GM11168 (cell line): Measurements from ENCODE around the gene ALAS1.
"Not testable (repeated sequence)": the region's sequence is repeated elsewhere in the genome, so short reads cannot be mapped to it uniquely, and the experiment has no call there.

Experiments
- in situ Hi-C: fragments of 300-500 bp; cut with MboI; formaldehyde crosslinking; loops from one replicate; pipeline ENCODE4 v1.12.0; 2022; ENCODE audit warnings: low sequenced_read_pairs; ENCODE audit not compliant: unreplicated experiment

The ALAS1 gene

GRCh38 chr3:52197842-52198625 lies at the start of gene ALAS1:
Gene ALAS1, plus strand, starts transcription at chr3:52198160. Its CDS starts 1,082 bp downstream, at chr3:52199242.
- in situ Hi-C loops, result no loop called here

- in situ Hi-C loops, result no loop called here
Measured at GRCh38 chr3:52149021-52149420, 48.9 kb upstream of the ALAS1 start.

- in situ Hi-C loops, result no loop called here
Measured at GRCh38 chr3:52149726-52150125, 48.2 kb upstream of the ALAS1 start.

GRCh38 chr3:52150357-52150756 lies 47.6 kb upstream of the ALAS1 start:
- in situ Hi-C loops, result no loop called here

- in situ Hi-C loops, result no loop called here
Measured at GRCh38 chr3:52150860-52151259, 47.1 kb upstream of the ALAS1 start.

GRCh38 chr3:52151991-52152390 lies 46.0 kb upstream of the ALAS1 start:
- in situ Hi-C loops, result not testable (repeated sequence)

- in situ Hi-C loops, result no loop called here
Measured at GRCh38 chr3:52153389-52154096, 44.4 kb upstream of the ALAS1 start.

- in situ Hi-C loops, result no loop called here
Measured at GRCh38 chr3:52154135-52155094, 43.5 kb upstream of the ALAS1 start, which contains the start of gene POC1A. Gene POC1A, minus strand, starts transcription at chr3:52154423. Its CDS starts 51 bp downstream, at chr3:52154372.

- in situ Hi-C loops, result no loop called here
Measured at GRCh38 chr3:52155912-52156311, 42.0 kb upstream of the ALAS1 start.

- in situ Hi-C loops, result no loop called here
Measured at GRCh38 chr3:52159503-52159902, 38.5 kb upstream of the ALAS1 start.

GRCh38 chr3:52162250-52162872 lies 35.6 kb upstream of the ALAS1 start:
- in situ Hi-C loops, result no loop called here

- in situ Hi-C loops, result no loop called here
Measured at GRCh38 chr3:52167240-52167639, 30.7 kb upstream of the ALAS1 start.

- in situ Hi-C loops, result not testable (repeated sequence)
Measured at GRCh38 chr3:52170217-52170616, 27.7 kb upstream of the ALAS1 start.

- in situ Hi-C loops, result no loop called here
Measured at GRCh38 chr3:52171514-52172261, 26.3 kb upstream of the ALAS1 start.

GRCh38 chr3:52172262-52172757 lies 25.6 kb upstream of the ALAS1 start:
- in situ Hi-C loops, result no loop called here

GRCh38 chr3:52173101-52173500 lies 24.9 kb upstream of the ALAS1 start:
- in situ Hi-C loops, result no loop called here

- in situ Hi-C loops, result no loop called here
Measured at GRCh38 chr3:52174896-52175295, 23.1 kb upstream of the ALAS1 start.

GRCh38 chr3:52175416-52176179 lies 22.4 kb upstream of the ALAS1 start:
- in situ Hi-C loops, result no loop called here
